ENCODE results near the gene PDRG1.

GRCh38 chr20:31916708-31917107 lies 35.1 kb downstream of the PDRG1 start:
- TF ChIP-seq, protein P1, sequence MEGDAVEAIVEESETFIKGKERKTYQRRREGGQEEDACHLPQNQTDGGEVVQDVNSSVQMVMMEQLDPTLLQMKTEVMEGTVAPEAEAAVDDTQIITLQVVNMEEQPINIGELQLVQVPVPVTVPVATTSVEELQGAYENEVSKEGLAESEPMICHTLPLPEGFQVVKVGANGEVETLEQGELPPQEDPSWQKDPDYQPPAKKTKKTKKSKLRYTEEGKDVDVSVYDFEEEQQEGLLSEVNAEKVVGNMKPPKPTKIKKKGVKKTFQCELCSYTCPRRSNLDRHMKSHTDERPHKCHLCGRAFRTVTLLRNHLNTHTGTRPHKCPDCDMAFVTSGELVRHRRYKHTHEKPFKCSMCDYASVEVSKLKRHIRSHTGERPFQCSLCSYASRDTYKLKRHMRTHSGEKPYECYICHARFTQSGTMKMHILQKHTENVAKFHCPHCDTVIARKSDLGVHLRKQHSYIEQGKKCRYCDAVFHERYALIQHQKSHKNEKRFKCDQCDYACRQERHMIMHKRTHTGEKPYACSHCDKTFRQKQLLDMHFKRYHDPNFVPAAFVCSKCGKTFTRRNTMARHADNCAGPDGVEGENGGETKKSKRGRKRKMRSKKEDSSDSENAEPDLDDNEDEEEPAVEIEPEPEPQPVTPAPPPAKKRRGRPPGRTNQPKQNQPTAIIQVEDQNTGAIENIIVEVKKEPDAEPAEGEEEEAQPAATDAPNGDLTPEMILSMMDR (IDR thresholded peaks at IDR 0.05): no peak
- TF ChIP-seq REST (IDR thresholded peaks at IDR 0.05) (no peak), EP300 (IDR thresholded peaks at IDR 0.05) (no peak), JUNB (IDR thresholded peaks at IDR 0.05) (no peak), HDAC2 (IDR thresholded peaks at IDR 0.05) (no peak), CEBPB (IDR thresholded peaks at IDR 0.05) (no peak), ZFP36 (IDR thresholded peaks at IDR 0.05; ENCODE audit: borderline replicate concordance, partially characterized antibody) (no peak), CHD4 (IDR thresholded peaks at IDR 0.05; ENCODE audit: borderline replicate concordance) (no peak), HOXA7 (CRISPR knock-in tag; IDR thresholded peaks at IDR 0.05) (no peak), NR3C1 (IDR thresholded peaks at IDR 0.05) (no peak), POLR2A (IDR thresholded peaks at IDR 0.05; ENCODE audit: low read length) (no peak), MAFK (IDR thresholded peaks at IDR 0.05; ENCODE audit: partially characterized antibody) (no peak)
